PC-9 (cell line): ENCODE results near the gene ARRDC1. TPM values are rescaled to one million over a fixed set of nuclear protein-coding genes. Genes with fewer than 3 reads are reported as not detected.

Experiments used
- BruUV-seq: library from RNA; stranded (reverse); fragments of 400-500 nt; replicated peaks from 2 replicates; lab custom pipeline; 2021; lab: Mats Ljungman, UMichigan
- CTCF ChIA-PET: fragments of 300-600 bp; sonication (Branson Sonifier 250); formaldehyde crosslinking; loops from one replicate; lab custom pipeline; 2022; ENCODE audit warnings: antibody characterized with exemption; lab: Charles Lee
- POLR2A ChIA-PET: fragments of 300-600 bp; sonication (Branson Sonifier 250); formaldehyde crosslinking; loops from one replicate; lab custom pipeline; 2022; ENCODE audit warnings: antibody characterized with exemption; ENCODE audit not compliant: unreplicated experiment; lab: Charles Lee
- DNase-seq, 2 experiments: peaks; one replicate each; pipeline versions ENCODE4 v3.0.0 to v3.0.0-alpha.2; 2015 to 2022; ENCODE audit warnings: mixed read lengths in 1 of 2
- H2AFZ ChIP-seq: fragments of 200-600 bp; sonication (generic); 2 replicates; pipeline ENCODE4 v1.8.1; 2017; ENCODE audit warnings: antibody characterized with exemption
- H3F3A ChIP-seq: fragments of 200-600 bp; sonication (generic); 2 replicates; pipeline ENCODE4 v1.8.1; 2017; ENCODE audit warnings: antibody characterized with exemption, mild to moderate bottlenecking, low read depth; ENCODE audit not compliant: insufficient read depth
- H3K27ac ChIP-seq: fragments of 200-600 bp; sonication (generic); 2 replicates; pipeline ENCODE4 v1.6.1; 2016; ENCODE audit warnings: mixed run types
- H3K27me3 ChIP-seq: fragments of 200-600 bp; sonication (generic); 2 replicates; pipeline ENCODE4 v1.6.1; 2016; ENCODE audit warnings: low read depth, mixed run types; ENCODE audit not compliant: insufficient read depth
- H3K36me3 ChIP-seq: fragments of 200-600 bp; sonication (generic); 2 replicates; pipeline ENCODE4 v1.6.1; 2016; ENCODE audit warnings: low read depth, mixed run types
- H3K4me1 ChIP-seq: fragments of 200-600 bp; sonication (generic); replicated peaks from 2 replicates; pipeline ENCODE4 v1.6.1; 2016; ENCODE audit warnings: mixed run types; ENCODE audit not compliant: insufficient read depth
- H3K4me2 ChIP-seq: fragments of 200-600 bp; sonication (generic); 2 replicates; pipeline ENCODE4 v1.6.1; 2017; ENCODE audit warnings: mixed run types
- H3K4me3 ChIP-seq: fragments of 200-600 bp; sonication (generic); 2 replicates; pipeline ENCODE4 v1.6.1; 2016; ENCODE audit warnings: mixed run types
- H3K79me2 ChIP-seq: fragments of 200-600 bp; sonication (generic); 2 replicates; pipeline ENCODE4 v1.6.1; 2017; ENCODE audit warnings: low read depth, mixed run types
- H3K9me2 ChIP-seq: fragments of 200-600 bp; sonication (generic); 2 replicates; pipeline ENCODE4 v1.8.1; 2017; ENCODE audit warnings: mild to moderate bottlenecking; ENCODE audit not compliant: insufficient read depth
- H3K9me3 ChIP-seq: fragments of 200-600 bp; sonication (generic); 2 replicates; pipeline ENCODE4 v1.8.1; 2016; ENCODE audit warnings: low read depth; ENCODE audit not compliant: insufficient read depth
- H4K20me1 ChIP-seq: fragments of 200-600 bp; sonication (generic); 2 replicates; pipeline ENCODE4 v1.8.1; 2017; ENCODE audit not compliant: insufficient read depth
- CTCF ChIP-seq: fragments of 200-600 bp; sonication (generic); conservative IDR thresholded peaks from 2 replicates; pipeline ENCODE4 v1.6.1; 2017; ENCODE audit warnings: mixed run types, antibody characterized with exemption, mild to moderate bottlenecking, moderate library complexity
- EZH2 ChIP-seq: fragments of 200-600 bp; sonication (generic); IDR thresholded peaks from 2 replicates; pipeline ENCODE4 v1.8.0; 2017; ENCODE audit warnings: antibody characterized with exemption, low read depth
- intact Hi-C: fragments of 100-400 bp; cut with micrococcal nuclease; formaldehyde crosslinking; loops from one replicate; pipeline ENCODE4 v1.10.0; 2022; ENCODE audit not compliant: unreplicated experiment
- total RNA-seq: library from RNA; stranded (reverse); gene quantifications from 2 replicates; pipeline ENCODE4 v1.2.3, GENCODE V29; 2021

Gene ARRDC1
- total RNA-seq, 1 experiment from 2014 or later = 127 TPM

- no peaks in the 10 kb centered on the region for H3K9me2 ChIP-seq
- H3K79me2 ChIP-seq = peaks cover 59% of the 10 kb centered on the region
- no peak overlapping the region for H2AFZ ChIP-seq
- ChIA-PET CTCF (interaction anchor here (0.6 kb wide), 1 partner anchor 69 kb away, joined by 3 read pairs; no protein-coding TSS in a partner anchor), POLR2A (no interaction called here)
- no peak for DNase-seq
- H3K4me3 ChIP-seq = no peak overlapping the region
- H3K4me1 ChIP-seq = peaks cover 57% of the 10 kb centered on the region
- no peaks in the 10 kb centered on the region for H3K27me3 ChIP-seq
- peaks cover 55% of the 10 kb centered on the region for H3F3A ChIP-seq
- TF ChIP-seq CTCF = no peak
- TF ChIP-seq EZH2 = no peak
- H3K36me3 ChIP-seq = peaks cover 8% of the 10 kb centered on the region; the same call in 1 of the 2 replicates
- no peak overlapping the region for H3K4me2 ChIP-seq
- 0 out of 2 replicates have a peak overlapping the region, but pooled peaks have one; percentile 10 for H3K27ac ChIP-seq
- intact Hi-C loops = loop anchor here (5.0 to 10.0 kb wide), 3 partner anchors 63 to 373 kb away; partner anchors contain the start of genes MRPL41, PNPLA7 and TUBB4B
- H4K20me1 ChIP-seq = no peaks in the 10 kb centered on the region
- H3K9me3 ChIP-seq = no peaks in the 10 kb centered on the region
- BruUV-seq = no TSS peak
Measured at GRCh38 chr9:137614631-137615386, 9.3 kb downstream of the ARRDC1 start.

GRCh38 chr9:137615387-137615871 lies 9.9 kb downstream of the ARRDC1 start:
- no peak overlapping the region for H3K4me2 ChIP-seq
- no peaks in the 10 kb centered on the region for H3K27me3 ChIP-seq
- H3K4me3 ChIP-seq = no peak overlapping the region
- H3K27ac ChIP-seq = peak overlapping the region; percentile 10; the same call in 1 of the 2 replicates
- no peaks in the 10 kb centered on the region for H3K9me2 ChIP-seq
- no peak for DNase-seq
- no TSS peak for BruUV-seq
- H3K4me1 ChIP-seq = peaks cover 57% of the 10 kb centered on the region
- H3K79me2 ChIP-seq = peaks cover 59% of the 10 kb centered on the region
- ChIA-PET CTCF (no interaction called here), POLR2A (no interaction called here)
- TF ChIP-seq CTCF = no peak
- no peak for TF ChIP-seq EZH2
- H4K20me1 ChIP-seq = peaks cover under 1% of the 10 kb centered on the region
- intact Hi-C loops = loop anchor here (10.0 kb wide), 1 partner anchor 181 kb away; no protein-coding TSS in a partner anchor
- H2AFZ ChIP-seq = no peak overlapping the region
- H3F3A ChIP-seq = peaks cover 54% of the 10 kb centered on the region
- no peaks in the 10 kb centered on the region for H3K9me3 ChIP-seq
- H3K36me3 ChIP-seq = peaks cover 8% of the 10 kb centered on the region; the same call in 1 of the 2 replicates

- TF ChIP-seq EZH2 (no peak), CTCF (no peak)
- H3K4me1 ChIP-seq = peaks cover 40% of the 10 kb centered on the region
- H3K36me3 ChIP-seq = peaks cover 8% of the 10 kb centered on the region; the same call in 1 of the 2 replicates
- peaks cover 75% of the 10 kb centered on the region for H3K79me2 ChIP-seq
- H4K20me1 ChIP-seq = peaks cover 21% of the 10 kb centered on the region
- POLR2A ChIA-PET = interaction anchor here (0.6 kb wide), 2 partner anchors 13 to 34 kb away, joined by 6 to 8 read pairs; partner anchors contain the start of gene ARRDC1
- peak within 1 kb of the TSS; percentile 83 for H3K4me3 ChIP-seq
- peaks cover 35% of the 10 kb centered on the region for H3F3A ChIP-seq
- CTCF ChIA-PET = interaction anchor here (1.0 kb wide), 1 partner anchor 30 kb away, joined by 3 read pairs; no protein-coding TSS in a partner anchor
- H2AFZ ChIP-seq = peak within 1 kb of the TSS; percentile 84
- H3K27ac ChIP-seq = peak within 1 kb of the TSS; percentile 82
- peak; percentile 58 to 94 for DNase-seq
- BruUV-seq = TSS peak; percentile 54
- H3K9me3 ChIP-seq = no peaks in the 10 kb centered on the region
- no peaks in the 10 kb centered on the region for H3K9me2 ChIP-seq
- peak within 1 kb of the TSS; percentile 87 for H3K4me2 ChIP-seq
- intact Hi-C loops = loop anchor here (1.0 to 10.0 kb wide), 3 partner anchors 13 to 184 kb away; partner anchors contain the start of genes ARRDC1 and ZMYND19
- no peaks in the 10 kb centered on the region for H3K27me3 ChIP-seq
Measured at GRCh38 chr9:137618105-137619067, 12.9 kb downstream of the ARRDC1 start, which contains the start of gene EHMT1. Gene EHMT1 (plus strand): TSS chr9:137619005. CDS start chr9:137619029, 24 bp downstream.
